Measurements from ENCODE around the gene A4GNT. TPM values are rescaled to one million over a fixed set of nuclear protein-coding genes. Genes with fewer than 3 reads are reported as not detected.
"Not testable (repeated sequence)": the region's sequence is repeated elsewhere in the genome, so short reads cannot be mapped to it uniquely, and the experiment has no call there.

The A4GNT gene
- total and polyA plus RNA-seq, 4 donors, result 0.07 to 0.42 (median 0.17) TPM; not detected in 1

GRCh38 chr3:138105598-138105997 lies 26.6 kb downstream of the A4GNT start:
- Histone ChIP-seq H3K36me3 (ENCODE audit: control insufficient read depth in 4 of 4, insufficient read depth in 3 of 4, low read depth in 1 of 4, low read length in 3 of 4) (peaks cover 0 to 1% (median 0%) of the 10 kb centered on the region in 4 donors), H3K4me1 (ENCODE audit: control insufficient read depth in 4 of 4, insufficient read depth in 4 of 4, low read length in 3 of 4) (no peaks in the 10 kb centered on the region), H3K27ac (ENCODE audit: low read depth in 1 of 2, low read length in 2 of 2) (no peak overlapping the region), H3K4me3 (ENCODE audit: low read depth in 1 of 3, low read length in 3 of 3) (no peak overlapping the region), H3K9ac (ENCODE audit: low read depth in 1 of 2, low read length in 2 of 2) (no peak overlapping the region), H3K27me3 (ENCODE audit: control insufficient read depth in 4 of 4, insufficient read depth in 4 of 4, low read length in 3 of 4) (no peaks in the 10 kb centered on the region), H3K9me3 (ENCODE audit: control insufficient read depth in 4 of 4, low read length in 3 of 4) (no peaks in the 10 kb centered on the region)
- no peak for DNase-seq (ENCODE audit: low spot score)
- TF ChIP-seq MAX (IDR thresholded peaks at IDR 0.05) (no peak), EGR1 (IDR thresholded peaks at IDR 0.05; ENCODE audit: low read depth in 2 of 2) (no peak), FOXA1 (IDR thresholded peaks at IDR 0.05) (no peak), TAF1 (conservative IDR thresholded peaks at IDR 0.05) (no peak), YY1 (IDR thresholded peaks at IDR 0.05) (no peak)
- WGBS, result 100% methylated on average over 1 of the region's 1 CpG

GRCh38 chr3:138103466-138103865 lies 28.7 kb downstream of the A4GNT start:
- Histone ChIP-seq H3K4me1 (ENCODE audit: control insufficient read depth in 4 of 4, insufficient read depth in 4 of 4, low read length in 3 of 4) (no peaks in the 10 kb centered on the region), H3K9me3 (ENCODE audit: control insufficient read depth in 4 of 4, low read length in 3 of 4) (no peaks in the 10 kb centered on the region), H3K27ac (ENCODE audit: low read depth in 1 of 2, low read length in 2 of 2) (no peak overlapping the region), H3K36me3 (ENCODE audit: control insufficient read depth in 4 of 4, insufficient read depth in 3 of 4, low read depth in 1 of 4, low read length in 3 of 4) (peaks cover 0 to 1% (median 0%) of the 10 kb centered on the region in 4 donors), H3K9ac (ENCODE audit: low read depth in 1 of 2, low read length in 2 of 2) (no peak overlapping the region), H3K4me3 (ENCODE audit: low read depth in 1 of 3, low read length in 3 of 3) (no peak overlapping the region), H3K27me3 (ENCODE audit: control insufficient read depth in 4 of 4, insufficient read depth in 4 of 4, low read length in 3 of 4) (no peaks in the 10 kb centered on the region)
- WGBS, result 96% methylated on average over 19 of the region's 19 CpGs
- TF ChIP-seq ATF3 (IDR thresholded peaks at IDR 0.05) (no peak), SP1 (IDR thresholded peaks at IDR 0.05) (no peak), NR2F2 (IDR thresholded peaks at IDR 0.05) (no peak), FOXA2 (IDR thresholded peaks at IDR 0.05) (no peak), RAD21 (IDR thresholded peaks at IDR 0.05) (no peak)
- no peak for DNase-seq (ENCODE audit: low spot score)

GRCh38 chr3:138101351-138101940 lies 30.7 kb downstream of the A4GNT start:
- H3K9ac ChIP-seq (ENCODE audit: low read depth in 1 of 2, low read length in 2 of 2); H3K27me3 ChIP-seq (ENCODE audit: control insufficient read depth in 4 of 4, insufficient read depth in 4 of 4, low read length in 3 of 4); H3K4me3 ChIP-seq (ENCODE audit: low read depth in 1 of 3, low read length in 3 of 3); H3K27ac ChIP-seq (ENCODE audit: low read depth in 1 of 2, low read length in 2 of 2); H3K9me3 ChIP-seq (ENCODE audit: control insufficient read depth in 4 of 4, low read length in 3 of 4); H3K36me3 ChIP-seq (ENCODE audit: control insufficient read depth in 4 of 4, insufficient read depth in 3 of 4, low read depth in 1 of 4, low read length in 3 of 4); H3K4me1 ChIP-seq (ENCODE audit: control insufficient read depth in 4 of 4, insufficient read depth in 4 of 4, low read length in 3 of 4); DNase-seq (ENCODE audit: low spot score): not testable (repeated sequence)
- WGBS, result 90% methylated on average over 22 of the region's 22 CpGs

- no peak for DNase-seq (ENCODE audit: low spot score)
- Histone ChIP-seq H3K27me3 (ENCODE audit: control insufficient read depth in 4 of 4, insufficient read depth in 4 of 4, low read length in 3 of 4) (no peaks in the 10 kb centered on the region), H3K4me3 (ENCODE audit: low read depth in 1 of 3, low read length in 3 of 3) (no peak overlapping the region), H3K36me3 (ENCODE audit: control insufficient read depth in 4 of 4, insufficient read depth in 3 of 4, low read depth in 1 of 4, low read length in 3 of 4) (peaks cover 0 to 1% (median 0%) of the 10 kb centered on the region in 4 donors), H3K27ac (ENCODE audit: low read depth in 1 of 2, low read length in 2 of 2) (no peak overlapping the region), H3K9me3 (ENCODE audit: control insufficient read depth in 4 of 4, low read length in 3 of 4) (no peaks in the 10 kb centered on the region), H3K9ac (ENCODE audit: low read depth in 1 of 2, low read length in 2 of 2) (no peak overlapping the region), H3K4me1 (ENCODE audit: control insufficient read depth in 4 of 4, insufficient read depth in 4 of 4, low read length in 3 of 4) (no peaks in the 10 kb centered on the region)
- TF ChIP-seq FOXA2 (IDR thresholded peaks at IDR 0.05), result no peak
- TF ChIP-seq TAF1 (conservative IDR thresholded peaks at IDR 0.05), result no peak
- TF ChIP-seq HNF4G (IDR thresholded peaks at IDR 0.05), result no peak
- no peak for TF ChIP-seq ZBTB33 (IDR thresholded peaks at IDR 0.05)
- no peak for TF ChIP-seq MAX (IDR thresholded peaks at IDR 0.05)
- TF ChIP-seq GABPA (IDR thresholded peaks at IDR 0.05 in 1 of 2, conservative IDR thresholded peaks at IDR 0.05 in 1 of 2), result no peak
- TF ChIP-seq HNF4A (conservative IDR thresholded peaks at IDR 0.05), result no peak
- TF ChIP-seq RAD21 (IDR thresholded peaks at IDR 0.05), result no peak
- TF ChIP-seq CTCF (IDR thresholded peaks at IDR 0.05; ENCODE audit: low read depth, low read length, missing input control), result no peak
- TF ChIP-seq EGR1 (IDR thresholded peaks at IDR 0.05; ENCODE audit: low read depth in 2 of 2), result no peak
- no peak for TF ChIP-seq ATF3 (IDR thresholded peaks at IDR 0.05)
- TF ChIP-seq SP1 (IDR thresholded peaks at IDR 0.05), result no peak
- TF ChIP-seq JUND (IDR thresholded peaks at IDR 0.05), result no peak
Measured at GRCh38 chr3:138099417-138099816, 32.8 kb downstream of the A4GNT start.
